Breast epithelium (tissue), 4 donors: ENCODE results near the gene CCDC71L. TPM values are rescaled to one million over a fixed set of nuclear protein-coding genes. Genes with fewer than 3 reads are reported as not detected.

Experiments used
- DNase-seq, 2 donors: peaks; one replicate each; pipeline ENCODE4 v3.0.0-alpha.2; 2019; ENCODE audit warnings: low spot score in 2 of 2
- H3K27ac ChIP-seq, 2 donors: fragments of 200-600 bp; sonication (generic) in 1 of 2; one replicate each; pipeline ENCODE4 v1.5.1; 2016 to 2019; ENCODE audit warnings: mild to moderate bottlenecking in 1 of 2
- H3K27me3 ChIP-seq, 2 donors: fragments of 200-600 bp; sonication (generic) in 1 of 2; one replicate each; pipeline versions ENCODE4 v1.5.1 to v1.6.0; 2017 to 2019; ENCODE audit warnings: control low read depth in 1 of 2, mild to moderate bottlenecking in 1 of 2
- H3K36me3 ChIP-seq: fragments of 200-600 bp; one replicate; pipeline ENCODE4 v1.5.1; 2019
- H3K4me1 ChIP-seq, 2 donors: fragments of 200-600 bp; sonication (generic); one replicate each; pipeline ENCODE4 v1.5.1; 2016 to 2019; ENCODE audit warnings: control low read depth in 1 of 2
- H3K4me3 ChIP-seq, 3 donors: fragments of 200-600 bp; sonication (generic); 1 replicate in 2 of 3; 2 replicates in 1 of 3; pipeline ENCODE4 v1.5.1; 2016 to 2019; ENCODE audit warnings: mild to moderate bottlenecking in 3 of 3, moderate library complexity in 2 of 3
- H3K9me3 ChIP-seq, 2 donors: fragments of 200-600 bp; sonication (generic) in 1 of 2; one replicate each; pipeline ENCODE4 v1.5.1; 2016 to 2019; ENCODE audit warnings: control low read depth in 1 of 2
- POLR2A ChIP-seq: fragments of 450-650 bp; IDR thresholded peaks from one replicate; pipeline ENCODE4 v1.6.1; 2016; ENCODE audit warnings: antibody characterized with exemption, mild to moderate bottlenecking, moderate library complexity
- POLR2AphosphoS5 ChIP-seq, 3 donors: sonication (generic); formaldehyde crosslinking; IDR thresholded peaks; one replicate each; pipeline ENCODE4 v1.6.1; 2017; ENCODE audit warnings: antibody characterized with exemption in 3 of 3
- intact Hi-C: fragments of 100-400 bp; cut with DNase I; formaldehyde crosslinking; loops from one replicate; pipeline ENCODE4 v1.15.1; 2023; ENCODE audit warnings: low total_unique reads
- total RNA-seq, 3 donors: library from RNA; depleted of rRNA; stranded (reverse); fragments of >200 nt; gene quantifications; one replicate each; pipeline ENCODE4 v1.1.0, GENCODE V29; 2016
- TF ChIP-seq, protein P1 (sequence below), 3 donors: fragments of 450-650 bp; IDR thresholded peaks; one replicate each; pipeline ENCODE4 v1.5.1; 2016 to 2017; ENCODE audit warnings: antibody characterized with exemption in 3 of 3, mild to moderate bottlenecking in 3 of 3, moderate library complexity in 3 of 3

Gene CCDC71L
- total RNA-seq, 3 donors from 2014 or later, result 29.9 to 69.4 (median 59.0) TPM

DNA sequence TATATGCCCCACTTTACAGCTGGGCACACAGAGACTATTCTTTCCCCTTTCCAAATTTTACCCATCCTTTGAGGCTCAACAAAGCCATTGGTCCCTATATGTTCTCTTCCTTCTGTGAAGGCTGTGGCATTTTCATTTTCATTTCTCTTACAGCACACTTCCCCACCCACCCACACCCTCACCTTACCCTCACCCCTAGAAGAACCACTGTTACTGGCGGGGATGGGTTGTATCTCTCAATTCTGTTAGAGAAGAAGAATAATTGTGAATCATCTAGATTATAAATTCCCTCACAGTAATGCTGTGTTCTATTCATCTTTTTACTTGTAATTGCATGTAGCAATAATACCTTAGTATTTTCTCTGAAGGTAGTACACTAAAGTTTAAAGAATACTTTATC lies 10.2 kb upstream of the CCDC71L start:
- intact Hi-C loops, result no loop called here
- H3K9me3 ChIP-seq, result no peaks in the 10 kb centered on the region
- no peak overlapping the region for H3K27ac ChIP-seq
- TF ChIP-seq POLR2AphosphoS5 (IDR thresholded peaks at IDR 0.05), result no peak
- TF ChIP-seq POLR2A, result no peak
- TF ChIP-seq, protein P1, sequence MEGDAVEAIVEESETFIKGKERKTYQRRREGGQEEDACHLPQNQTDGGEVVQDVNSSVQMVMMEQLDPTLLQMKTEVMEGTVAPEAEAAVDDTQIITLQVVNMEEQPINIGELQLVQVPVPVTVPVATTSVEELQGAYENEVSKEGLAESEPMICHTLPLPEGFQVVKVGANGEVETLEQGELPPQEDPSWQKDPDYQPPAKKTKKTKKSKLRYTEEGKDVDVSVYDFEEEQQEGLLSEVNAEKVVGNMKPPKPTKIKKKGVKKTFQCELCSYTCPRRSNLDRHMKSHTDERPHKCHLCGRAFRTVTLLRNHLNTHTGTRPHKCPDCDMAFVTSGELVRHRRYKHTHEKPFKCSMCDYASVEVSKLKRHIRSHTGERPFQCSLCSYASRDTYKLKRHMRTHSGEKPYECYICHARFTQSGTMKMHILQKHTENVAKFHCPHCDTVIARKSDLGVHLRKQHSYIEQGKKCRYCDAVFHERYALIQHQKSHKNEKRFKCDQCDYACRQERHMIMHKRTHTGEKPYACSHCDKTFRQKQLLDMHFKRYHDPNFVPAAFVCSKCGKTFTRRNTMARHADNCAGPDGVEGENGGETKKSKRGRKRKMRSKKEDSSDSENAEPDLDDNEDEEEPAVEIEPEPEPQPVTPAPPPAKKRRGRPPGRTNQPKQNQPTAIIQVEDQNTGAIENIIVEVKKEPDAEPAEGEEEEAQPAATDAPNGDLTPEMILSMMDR (IDR thresholded peaks at IDR 0.05), result no peak
- no peak overlapping the region for H3K4me3 ChIP-seq
- H3K36me3 ChIP-seq, result no peaks in the 10 kb centered on the region
- DNase-seq, result no peak
- H3K27me3 ChIP-seq, result no peaks in the 10 kb centered on the region
- no peaks in the 10 kb centered on the region for H3K4me1 ChIP-seq

DNA sequence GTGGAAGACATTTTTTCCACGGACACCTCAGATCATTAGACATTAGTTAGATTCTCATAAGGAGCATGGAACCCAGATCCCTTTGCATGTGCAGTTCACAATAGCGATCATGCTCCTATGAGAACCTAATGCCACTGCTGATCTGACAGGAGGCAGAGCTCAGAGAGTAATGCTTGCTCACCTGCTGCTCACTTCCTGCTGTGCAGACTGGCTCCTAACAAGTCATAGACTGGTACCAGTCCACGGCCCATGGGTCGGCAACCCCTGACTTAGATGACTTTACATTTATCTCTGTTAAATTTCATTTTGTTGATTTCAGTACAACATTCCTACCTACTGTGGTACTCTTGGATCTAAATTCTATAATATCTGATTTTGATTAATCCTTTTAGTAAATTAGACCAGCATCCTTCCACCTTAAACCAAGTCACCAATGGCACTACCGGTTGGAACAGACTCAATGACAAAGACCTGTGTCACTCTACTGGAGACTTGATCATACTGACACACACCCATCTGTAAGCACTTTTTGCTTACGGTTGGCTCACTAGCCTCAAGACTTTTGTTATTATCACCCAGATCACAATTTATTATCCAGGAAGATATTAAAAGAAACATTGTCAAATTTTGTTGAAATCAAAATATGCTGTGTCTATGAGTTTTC lies 8.0 kb upstream of the CCDC71L start:
- Histone ChIP-seq H3K27me3 (no peaks in the 10 kb centered on the region), H3K4me1 (no peaks in the 10 kb centered on the region), H3K27ac (no peak overlapping the region), H3K4me3 (no peak overlapping the region), H3K9me3 (peaks cover 0 to 4% of the 10 kb centered on the region in 2 donors), H3K36me3 (no peaks in the 10 kb centered on the region)
- no peak for DNase-seq
- intact Hi-C loops, result no loop called here
- TF ChIP-seq POLR2AphosphoS5 (IDR thresholded peaks at IDR 0.05), result no peak
- TF ChIP-seq, protein P1 (IDR thresholded peaks at IDR 0.05), result no peak
- no peak for TF ChIP-seq POLR2A

DNA sequence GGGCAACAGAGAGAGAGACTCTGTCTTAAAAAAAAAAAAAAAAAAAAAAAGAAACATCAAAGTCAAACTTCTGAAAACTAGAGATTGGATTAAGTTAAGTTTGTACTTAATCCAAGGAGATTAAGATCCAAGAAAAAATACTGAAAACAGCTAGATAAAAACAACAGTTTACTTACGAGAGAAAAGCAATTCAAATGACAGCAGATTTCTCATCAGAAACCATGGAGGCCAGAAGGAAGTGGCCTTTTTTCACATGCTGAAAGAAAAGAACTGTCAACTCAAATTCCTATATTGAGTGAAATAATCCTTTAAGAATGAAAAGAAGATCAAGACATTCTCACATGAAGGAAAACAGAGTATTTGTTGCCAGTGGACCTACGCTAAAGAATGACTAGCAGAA lies 5.4 kb upstream of the CCDC71L start:
- TF ChIP-seq POLR2AphosphoS5 (IDR thresholded peaks at IDR 0.05), result no peak
- no peak for TF ChIP-seq POLR2A
- TF ChIP-seq, protein P1 (IDR thresholded peaks at IDR 0.05), result no peak

DNA sequence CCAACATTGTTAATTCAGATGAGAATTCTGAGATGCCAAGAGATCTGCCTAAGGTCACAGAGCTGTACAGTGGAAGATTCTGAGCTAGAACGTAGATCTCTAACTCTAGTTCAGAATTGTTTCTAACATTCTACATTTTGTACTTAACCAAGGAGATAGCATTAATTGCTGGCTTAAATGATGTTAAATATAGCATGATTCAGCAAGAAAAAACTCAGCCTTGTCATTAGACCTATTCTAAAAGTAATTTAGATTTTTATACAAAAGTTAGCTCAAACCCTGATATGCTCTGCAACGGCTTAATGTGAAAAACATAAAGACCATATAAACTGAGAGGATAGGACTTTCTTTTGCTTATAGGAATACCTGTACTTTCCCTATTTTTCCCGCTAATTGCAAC lies 3.4 kb upstream of the CCDC71L start:
- no peak for DNase-seq
- no peak overlapping the region for H3K27ac ChIP-seq
- intact Hi-C loops, result no loop called here
- H3K36me3 ChIP-seq, result no peaks in the 10 kb centered on the region
- peaks cover 0 to 4% of the 10 kb centered on the region in 2 donors for H3K9me3 ChIP-seq
- no peaks in the 10 kb centered on the region for H3K27me3 ChIP-seq
- TF ChIP-seq POLR2A (no peak), POLR2AphosphoS5 (IDR thresholded peaks at IDR 0.05) (no peak)
- TF ChIP-seq, protein P1 (IDR thresholded peaks at IDR 0.05), result no peak
- no peak overlapping the region for H3K4me3 ChIP-seq
- H3K4me1 ChIP-seq, result peaks cover 0 to 1% of the 10 kb centered on the region in 2 donors

More for the DNA sequence above, 5.4 kb upstream of the CCDC71L start:
- no peak for DNase-seq
- no peaks in the 10 kb centered on the region for H3K27me3 ChIP-seq
- H3K36me3 ChIP-seq, result no peaks in the 10 kb centered on the region
- H3K27ac ChIP-seq, result no peak overlapping the region
- peaks cover 0 to 4% of the 10 kb centered on the region in 2 donors for H3K9me3 ChIP-seq
- no peak overlapping the region for H3K4me3 ChIP-seq
- intact Hi-C loops, result no loop called here
- no peaks in the 10 kb centered on the region for H3K4me1 ChIP-seq

DNA sequence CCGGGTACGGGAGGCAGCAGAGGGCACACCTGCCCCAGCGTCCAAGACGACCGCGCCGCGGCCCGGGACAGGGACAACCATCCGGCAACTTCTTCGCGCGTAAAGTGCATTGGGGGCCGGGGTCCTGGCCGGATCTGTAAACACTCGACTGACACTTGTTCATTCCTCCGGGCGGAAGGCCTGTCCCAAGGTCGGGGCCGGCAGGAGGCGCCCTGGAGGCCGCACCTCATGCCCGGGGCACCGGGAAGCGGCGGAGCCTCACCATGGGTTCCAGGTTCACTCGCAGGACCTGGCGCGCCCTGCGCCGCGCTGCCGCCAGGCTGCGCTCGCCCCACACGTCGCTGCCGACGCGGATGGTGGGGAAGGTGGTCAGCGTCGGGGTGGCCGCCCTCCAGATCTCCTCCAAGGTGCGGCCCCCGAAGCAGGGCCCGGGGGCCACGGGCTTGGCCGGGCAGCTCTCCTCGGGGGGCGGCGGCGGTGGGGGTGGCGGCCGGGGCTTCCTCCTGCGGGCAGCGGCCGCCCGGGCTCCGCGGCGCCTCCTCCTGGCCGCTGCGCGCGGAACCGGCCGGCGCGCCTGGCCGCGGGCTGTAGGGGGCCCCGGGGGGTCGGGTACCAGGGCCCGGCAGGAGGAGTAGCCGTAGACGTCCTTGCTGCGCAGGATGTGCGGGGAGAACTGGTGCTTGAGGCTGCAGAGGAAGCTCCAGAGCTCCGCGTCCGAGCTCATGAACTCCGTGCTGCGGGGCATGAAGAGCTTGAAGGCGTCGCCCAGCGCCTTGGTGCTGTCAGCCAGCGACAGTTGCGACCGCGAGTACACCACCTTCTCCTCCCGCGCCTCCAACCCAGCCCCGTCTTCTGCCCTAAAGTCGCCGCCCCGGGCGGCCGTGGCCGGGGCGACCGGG lies 746 bp downstream of the CCDC71L start:
- intact Hi-C loops, result no loop called here
- Histone ChIP-seq H3K9me3 (no peaks in the 10 kb centered on the region), H3K4me1 (peaks cover 0 to 19% of the 10 kb centered on the region in 2 donors), H3K27me3 (no peaks in the 10 kb centered on the region), H3K36me3 (no peaks in the 10 kb centered on the region), H3K4me3 (peak overlapping the region; percentile 84 to 90 (median 88)), H3K27ac (peak overlapping the region; percentile 91 to 99)
- TF ChIP-seq, protein P1 (IDR thresholded peaks at IDR 0.05), result peak; percentile 26 to 74 (median 69)
- no peak for TF ChIP-seq POLR2A
- TF ChIP-seq POLR2AphosphoS5 (IDR thresholded peaks at IDR 0.05), result peak in 2 of 3 donors; percentile 59 to 60
- peak; percentile 56 to 72 for DNase-seq
